K562 (cell line): ENCODE measurements around the gene AHI1. TPM values are rescaled to one million over a fixed set of nuclear protein-coding genes. Genes with fewer than 3 reads are reported as not detected.
A peak's percentile ranks its signal among the peaks of the same experiment; 100 is the strongest.

ENCODE experiments used
- ATAC-seq: fragments of 200-7000 bp; cut with Tn5 transposase; 3 replicates; pipeline ENCODE4 v1.9.1; 2020; ENCODE audit warnings: moderate library complexity
- BruUV-seq: library from RNA; stranded (reverse); fragments of 400-500 nt; replicated peaks from 2 replicates; lab custom pipeline; 2021; lab: Mats Ljungman, UMichigan
- CTCF ChIA-PET: fragments of 300-600 bp; formaldehyde crosslinking; extraction: SDS; loops from one replicate; lab custom pipeline; 2021; ENCODE audit warnings: low intra/inter-chr PET ratio; lab: Yijun Ruan, JAX
- POLR2A ChIA-PET: fragments of 300-600, 350-650 bp; sonication (Branson Sonifier 250); formaldehyde crosslinking; extraction: SDS; loops from one replicate; lab custom pipeline; 2021; ENCODE audit warnings: antibody characterized with exemption, inconsistent platforms; lab: Yijun Ruan, JAX
- DNase-seq, 4 experiments: peaks; one replicate each; pipeline versions ENCODE4 v3.0.0 to v3.0.0-alpha.2; 2011 to 2018; ENCODE audit warnings: low spot score in 3 of 4, mixed read lengths in 3 of 4; ENCODE audit errors: extremely low read depth in 1 of 4
- FAIRE-seq: peaks from 2 replicates; lab custom pipeline; 2011; peaks lifted over from hg19 to GRCh38; lab: Jason Lieb, UNC
- H2AFZ ChIP-seq: 2 replicates; pipeline ENCODE4 v1.6.0; 2011; ENCODE audit warnings: low read depth, low read length, control low read depth, inconsistent platforms
- H3K27ac ChIP-seq: fragments of 200-600 bp; 3 replicates; pipeline ENCODE4 v1.8.0; 2011; ENCODE audit warnings: low read depth, mild to moderate bottlenecking, control low read depth, inconsistent platforms, low read length, moderate library complexity, mixed read lengths; ENCODE audit errors: extremely low read depth
- H3K27me3 ChIP-seq, 2 experiments: fragments of 300-600 bp in 1 of 2; 2 replicates in 1 of 2; 3 replicates in 1 of 2; pipeline versions ENCODE4 v1.6.0 to v1.8.0; 2011; ENCODE audit warnings: inconsistent platforms in 2 of 2, low read length in 2 of 2, mild to moderate bottlenecking in 1 of 2, mixed read lengths in 1 of 2, moderate library complexity in 1 of 2; ENCODE audit not compliant: control insufficient read depth in 2 of 2, insufficient read depth in 2 of 2
- H3K36me3 ChIP-seq: fragments of 300-600 bp; 3 replicates; pipeline ENCODE4 v1.8.0; 2011; ENCODE audit warnings: mild to moderate bottlenecking, low read length, inconsistent platforms; ENCODE audit not compliant: control insufficient read depth, insufficient read depth
- H3K4me1 ChIP-seq, 2 experiments: fragments of 200-600 bp in 1 of 2; replicated peaks in 1 of 2; 2 replicates in 1 of 2; 3 replicates in 1 of 2; pipeline versions ENCODE4 v1.5.1 to v1.8.0; 2011; ENCODE audit warnings: inconsistent platforms in 2 of 2, low read length in 2 of 2, mild to moderate bottlenecking in 1 of 2, mixed read lengths in 1 of 2, moderate library complexity in 1 of 2; ENCODE audit not compliant: control insufficient read depth in 2 of 2, insufficient read depth in 2 of 2
- H3K4me2 ChIP-seq: 2 replicates; pipeline ENCODE4 v1.6.1; 2011; ENCODE audit warnings: low read length, control low read depth, inconsistent platforms, mixed read lengths; ENCODE audit not compliant: insufficient read depth
- H3K4me3 ChIP-seq: fragments of 200-600 bp; sonication (generic), shearing (Covaris generic); 2 replicates; pipeline ENCODE4 v1.5.1; 2016; ENCODE audit warnings: control low read depth, inconsistent platforms
- H3K79me2 ChIP-seq: fragments of 200-600 bp; 3 replicates; pipeline ENCODE4 v1.8.0; 2011; ENCODE audit warnings: low read length, inconsistent platforms; ENCODE audit not compliant: control insufficient read depth, insufficient read depth
- H3K9ac ChIP-seq, 2 experiments: 2 replicates each; pipeline versions ENCODE4 v1.6.0 to v1.6.1; 2011; ENCODE audit warnings: low read depth in 2 of 2, low read length in 2 of 2, control low read depth in 1 of 2, inconsistent platforms in 1 of 2, mild to moderate bottlenecking in 1 of 2, mixed read lengths in 1 of 2; ENCODE audit not compliant: insufficient read depth in 1 of 2
- H3K9me1 ChIP-seq: one replicate; pipeline ENCODE4 v1.6.0; 2011; ENCODE audit warnings: inconsistent platforms, mild to moderate bottlenecking, low read length, moderate library complexity; ENCODE audit not compliant: control insufficient read depth, insufficient read depth
- H3K9me3 ChIP-seq: replicated peaks from 2 replicates; pipeline ENCODE4 v1.5.1; 2011; ENCODE audit warnings: low read depth, low read length, inconsistent platforms; ENCODE audit not compliant: control insufficient read depth, insufficient read depth
- H4K20me1 ChIP-seq: replicated peaks from 2 replicates; pipeline ENCODE4 v1.6.1; 2011; ENCODE audit warnings: low read length, inconsistent platforms, mixed read lengths; ENCODE audit not compliant: control insufficient read depth, insufficient read depth
- C11orf30 ChIP-seq: fragments of 450-650 bp; IDR thresholded peaks from 2 replicates; pipeline ENCODE4 v1.6.1; 2016; ENCODE audit warnings: low read depth, mild to moderate bottlenecking
- ETS2 ChIP-seq: IDR thresholded peaks from 2 replicates; pipeline ENCODE4 v1.6.1; 2016; ENCODE audit warnings: borderline replicate concordance, missing genetic modification characterization, mild to moderate bottlenecking, moderate library complexity, missing compliant biosample characterization; ENCODE audit not compliant: poor library complexity, severe bottlenecking
- NFIX ChIP-seq: fragments of 250-450 bp; sonication (Bioruptor Pico); IDR thresholded peaks from 2 replicates; pipeline ENCODE4 v1.4.0; 2020; ENCODE audit warnings: low read depth, mild to moderate bottlenecking, moderate library complexity
- PHF8 ChIP-seq: fragments of 200-600 bp; sonication (generic); IDR thresholded peaks from 2 replicates; pipeline ENCODE4 v1.6.1; 2012; ENCODE audit warnings: mixed run types, mild to moderate bottlenecking, inconsistent platforms, low read length, moderate library complexity, borderline replicate concordance
- PRMT5 ChIP-seq: sonication (generic); formaldehyde crosslinking; IDR thresholded peaks from 2 replicates; pipeline ENCODE4 v1.5.0; 2020; ENCODE audit warnings: missing genetic modification reagents
- RB1 ChIP-seq: fragments of 450-650 bp; IDR thresholded peaks from 2 replicates; pipeline ENCODE4 v1.6.1; 2017; ENCODE audit warnings: low read depth, mild to moderate bottlenecking
- SOX6 ChIP-seq: fragments of 450-650 bp; IDR thresholded peaks from 2 replicates; pipeline ENCODE4 v1.6.1; 2014; ENCODE audit warnings: mild to moderate bottlenecking
- TBP ChIP-seq: optimal IDR thresholded peaks from 2 replicates; pipeline ENCODE3; 2011; ENCODE audit warnings: low read depth, low read length, improper control_type of control experiment
- U2AF2 ChIP-seq: fragments of 200-400 bp; formaldehyde crosslinking; optimal IDR thresholded peaks from 2 replicates; pipeline ENCODE3; 2017; ENCODE audit warnings: low read depth, mild to moderate bottlenecking, low read length
- WGBS: fragments of 100-300 bp; shearing (Covaris generic); methylation state at CpG from one replicate; pipeline ENCODE4 v1.1.6; 2016; ENCODE audit warnings: low coverage, mixed read lengths; ENCODE audit not compliant: insufficient coverage; ENCODE audit errors: missing lambda C conversion rate; 5-methylcytosine and 5-hydroxymethylcytosine counted together
- in situ Hi-C: fragments of 300-500 bp; cut with MboI; formaldehyde crosslinking; loops from 4 replicates; pipeline ENCODE4 v1.15.0; 2018; ENCODE audit warnings: inconsistent platforms, mixed read lengths
- intact Hi-C: fragments of 100-400 bp; cut with micrococcal nuclease; formaldehyde crosslinking; loops from 2 replicates; pipeline ENCODE4 v1.14.2; 2022
- polyA plus RNA-seq, 8 experiments: library from polyadenylated mRNA; depleted of rRNA in 4 of 8; stranded (reverse) in 5 of 8; unstranded in 3 of 8; fragments of >200 nt; fragmentation: Nextera tagmentation in 2 of 8; fragmentation: Illumina TruSeq in 1 of 8; extraction: Ambion mirVana in 2 of 8; extraction: Trizol in 1 of 8; gene quantifications; 2 replicates each; pipeline versions ENCODE4 v1.2.1 to v1.2.3, GENCODE V29; 2011 to 2014; ENCODE audit warnings: inconsistent platforms in 1 of 8, missing spikeins in 1 of 8
- total RNA-seq, 7 experiments: library from RNA; depleted of rRNA in 6 of 7; stranded (reverse); fragments of >200 nt in 6 of 7; fragmentation: Illumina TruSeq in 2 of 7; extraction: Trizol in 2 of 7; gene quantifications; 2 replicates each; pipeline versions ENCODE4 v1.2.1 to v1.2.3, GENCODE V29; 2011 to 2021; ENCODE audit warnings: low replicate concordance in 1 of 7
- TF ChIP-seq, protein P1 (sequence below), 3 experiments: fragments of 200-800 bp in 1 of 3; sonication (Bioruptor generic) in 1 of 3; sonication (generic) in 1 of 3; formaldehyde crosslinking in 1 of 3; IDR thresholded peaks; 2 replicates each; pipeline versions ENCODE4 v1.6.1 to v1.8.0; 2016 to 2022; ENCODE audit warnings: mild to moderate bottlenecking in 2 of 3, missing compliant biosample characterization in 2 of 3, missing genetic modification characterization in 2 of 3, missing genetic modification reagents in 1 of 3
- TF ChIP-seq, protein P2 (sequence below): fragments of 250-450 bp; sonication (Bioruptor Pico); IDR thresholded peaks from 2 replicates; pipeline ENCODE4 v1.8.0; 2022; ENCODE audit warnings: inconsistent platforms, mild to moderate bottlenecking, moderate library complexity, borderline replicate concordance
- TF ChIP-seq, protein P3 (sequence below): fragments of 250-450 bp; sonication (Bioruptor Pico); IDR thresholded peaks from 2 replicates; pipeline ENCODE4 v1.8.0; 2022; ENCODE audit warnings: moderate library complexity, mild to moderate bottlenecking, inconsistent platforms
- TF ChIP-seq, protein P4 (sequence below): fragments of 450-650 bp; formaldehyde crosslinking; conservative IDR thresholded peaks from 2 replicates; pipeline ENCODE4 v1.4.0; 2022; ENCODE audit warnings: mild to moderate bottlenecking, missing genetic modification characterization

The AHI1 gene
- total and polyA plus RNA-seq, 9 of the 15 experiments (the other 6 are each of a cell fraction or from before 2014, with no cell fraction given), result 24.7 to 54.9 (median 32.2) TPM

DNA sequence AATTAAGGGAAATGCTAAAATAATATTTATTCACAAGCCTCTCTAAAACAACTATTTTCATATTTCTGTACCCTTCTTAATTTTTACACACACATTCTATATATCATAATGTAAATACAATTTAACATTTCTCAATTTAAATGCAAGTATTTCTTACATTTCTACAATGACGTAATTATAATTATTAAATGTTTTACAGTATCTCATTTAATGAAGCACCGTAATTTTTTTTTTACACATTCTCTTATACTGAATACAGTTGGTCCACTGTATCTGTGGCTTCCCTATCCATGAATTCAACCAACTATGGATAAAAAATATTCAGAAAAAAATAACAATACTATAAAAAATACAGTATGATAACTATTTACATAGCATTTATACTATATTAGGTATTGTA is 85.7 kb downstream of the AHI1 start:
- no TSS peak for BruUV-seq
- no peak for FAIRE-seq
- Histone ChIP-seq H2AFZ (no peak overlapping the region), H3K9me3 (no peaks in the 10 kb centered on the region), H3K4me1 (peaks cover 0 to 7% of the 10 kb centered on the region in 2 experiments; a peak in 3 of 5 replicates), H3K9me1 (no peaks in the 10 kb centered on the region), H4K20me1 (no peaks in the 10 kb centered on the region), H3K9ac (no peak overlapping the region), H3K27me3 (no peaks in the 10 kb centered on the region), H3K4me3 (no peak overlapping the region), H3K79me2 (no peaks in the 10 kb centered on the region), H3K4me2 (no peak overlapping the region), H3K27ac (no peak overlapping the region), H3K36me3 (peaks cover 25% of the 10 kb centered on the region; the same call in 2 of the 3 replicates)
- POLR2A ChIA-PET, result no interaction called here
- intact Hi-C loops, result loop anchor here (1.0 kb wide), 1 partner anchor 89 kb away; no protein-coding TSS in a partner anchor
- TF ChIP-seq, protein P1, sequence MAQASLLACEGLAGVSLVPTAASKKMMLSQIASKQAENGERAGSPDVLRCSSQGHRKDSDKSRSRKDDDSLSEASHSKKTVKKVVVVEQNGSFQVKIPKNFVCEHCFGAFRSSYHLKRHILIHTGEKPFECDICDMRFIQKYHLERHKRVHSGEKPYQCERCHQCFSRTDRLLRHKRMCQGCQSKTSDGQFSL (CRISPR knock-in tag; IDR thresholded peaks at IDR 0.05), result no peak
- TF ChIP-seq, protein P1 (tag; IDR thresholded peaks at IDR 0.05), result no peak
- TF ChIP-seq ETS2 (tag) (no peak), NFIX (CRISPR knock-in tag) (0 out of 2 replicates have a peak, but pooled peaks have one; percentile 59), RB1 (no peak), SOX6 (no peak), C11orf30 (no peak), PHF8 (no peak), PRMT5 (CRISPR knock-in tag) (no peak), U2AF2 (no peak), TBP (no peak)
- TF ChIP-seq, protein P2, sequence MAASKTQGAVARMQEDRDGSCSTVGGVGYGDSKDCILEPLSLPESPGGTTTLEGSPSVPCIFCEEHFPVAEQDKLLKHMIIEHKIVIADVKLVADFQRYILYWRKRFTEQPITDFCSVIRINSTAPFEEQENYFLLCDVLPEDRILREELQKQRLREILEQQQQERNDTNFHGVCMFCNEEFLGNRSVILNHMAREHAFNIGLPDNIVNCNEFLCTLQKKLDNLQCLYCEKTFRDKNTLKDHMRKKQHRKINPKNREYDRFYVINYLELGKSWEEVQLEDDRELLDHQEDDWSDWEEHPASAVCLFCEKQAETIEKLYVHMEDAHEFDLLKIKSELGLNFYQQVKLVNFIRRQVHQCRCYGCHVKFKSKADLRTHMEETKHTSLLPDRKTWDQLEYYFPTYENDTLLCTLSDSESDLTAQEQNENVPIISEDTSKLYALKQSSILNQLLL, result peak; percentile 62; the same call in 1 of the 2 replicates
- TF ChIP-seq, protein P3, sequence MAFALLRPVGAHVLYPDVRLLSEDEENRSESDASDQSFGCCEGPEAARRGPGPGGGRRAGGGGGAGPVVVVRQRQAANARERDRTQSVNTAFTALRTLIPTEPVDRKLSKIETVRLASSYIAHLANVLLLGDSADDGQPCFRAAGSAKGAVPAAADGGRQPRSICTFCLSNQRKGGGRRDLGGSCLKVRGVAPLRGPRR (CRISPR knock-in tag), result no peak
- TF ChIP-seq, protein P4, sequence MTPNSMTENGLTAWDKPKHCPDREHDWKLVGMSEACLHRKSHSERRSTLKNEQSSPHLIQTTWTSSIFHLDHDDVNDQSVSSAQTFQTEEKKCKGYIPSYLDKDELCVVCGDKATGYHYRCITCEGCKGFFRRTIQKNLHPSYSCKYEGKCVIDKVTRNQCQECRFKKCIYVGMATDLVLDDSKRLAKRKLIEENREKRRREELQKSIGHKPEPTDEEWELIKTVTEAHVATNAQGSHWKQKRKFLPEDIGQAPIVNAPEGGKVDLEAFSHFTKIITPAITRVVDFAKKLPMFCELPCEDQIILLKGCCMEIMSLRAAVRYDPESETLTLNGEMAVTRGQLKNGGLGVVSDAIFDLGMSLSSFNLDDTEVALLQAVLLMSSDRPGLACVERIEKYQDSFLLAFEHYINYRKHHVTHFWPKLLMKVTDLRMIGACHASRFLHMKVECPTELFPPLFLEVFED (CRISPR knock-in tag), result no peak
- WGBS, result 94% methylated on average over 2 of the region's 2 CpGs
- no peak for ATAC-seq
- in situ Hi-C loops, result no loop called here
- no peak for DNase-seq
- CTCF ChIA-PET, result no interaction called here
